Activated CD4-positive, alpha-beta T cell treated with anti-CD3 and anti-CD28 coated beads, Interleukin-2, amount 50 U/mL, for 16 hours (primary cell): Measurements from ENCODE around the gene IKBIP.
"Not testable (repeated sequence)": the region's sequence is repeated elsewhere in the genome, so short reads cannot be mapped to it uniquely, and the experiment has no call there.

ENCODE experiments used
- DNase-seq: peaks from one replicate; pipeline ENCODE4 v3.0.0-alpha.2; 2020

IKBIP gene, protein sequence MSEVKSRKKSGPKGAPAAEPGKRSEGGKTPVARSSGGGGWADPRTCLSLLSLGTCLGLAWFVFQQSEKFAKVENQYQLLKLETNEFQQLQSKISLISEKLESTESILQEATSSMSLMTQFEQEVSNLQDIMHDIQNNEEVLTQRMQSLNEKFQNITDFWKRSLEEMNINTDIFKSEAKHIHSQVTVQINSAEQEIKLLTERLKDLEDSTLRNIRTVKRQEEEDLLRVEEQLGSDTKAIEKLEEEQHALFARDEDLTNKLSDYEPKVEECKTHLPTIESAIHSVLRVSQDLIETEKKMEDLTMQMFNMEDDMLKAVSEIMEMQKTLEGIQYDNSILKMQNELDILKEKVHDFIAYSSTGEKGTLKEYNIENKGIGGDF

GRCh38 chr12:98644712-98645571 lies at the start of gene IKBIP, which contains the start of gene APAF1:
Gene IKBIP (minus strand): TSS chr12:98644788. CDS start chr12:98644701, 87 bp downstream.
Gene APAF1 (plus strand): TSS chr12:98645290. CDS start chr12:98648360, 3,070 bp downstream.
- DNase-seq: peak; percentile 97

GRCh38 chr12:98691351-98691750 lies 46.8 kb upstream of the IKBIP start:
- DNase-seq: no peak

GRCh38 chr12:98686603-98687002 lies 42.0 kb upstream of the IKBIP start:
- no peak for DNase-seq

- no peak for DNase-seq
These were observed 39.6 kb upstream of the IKBIP start for GRCh38 chr12:98684199-98684598.

DNA sequence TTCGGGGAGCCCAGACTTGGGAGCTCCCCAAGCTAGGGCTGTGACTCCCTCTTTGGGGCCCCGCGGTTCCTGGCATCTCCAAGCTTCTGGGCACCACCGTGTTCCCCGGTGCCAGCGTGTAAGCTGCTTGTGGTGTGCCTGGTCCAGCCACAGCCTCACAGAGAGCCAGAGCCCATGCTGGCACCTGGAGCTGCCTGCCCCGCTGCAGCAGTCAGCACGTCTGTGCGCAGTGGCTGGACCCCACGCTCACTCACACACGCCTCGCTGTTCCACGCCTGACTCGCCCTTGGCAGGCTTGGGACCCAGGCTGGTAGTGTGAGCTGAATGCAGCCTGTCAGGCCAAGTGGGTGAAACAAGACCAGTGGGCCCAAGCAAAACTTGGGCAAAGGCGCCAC lies 35.0 kb upstream of the IKBIP start:
- no peak for DNase-seq

DNA sequence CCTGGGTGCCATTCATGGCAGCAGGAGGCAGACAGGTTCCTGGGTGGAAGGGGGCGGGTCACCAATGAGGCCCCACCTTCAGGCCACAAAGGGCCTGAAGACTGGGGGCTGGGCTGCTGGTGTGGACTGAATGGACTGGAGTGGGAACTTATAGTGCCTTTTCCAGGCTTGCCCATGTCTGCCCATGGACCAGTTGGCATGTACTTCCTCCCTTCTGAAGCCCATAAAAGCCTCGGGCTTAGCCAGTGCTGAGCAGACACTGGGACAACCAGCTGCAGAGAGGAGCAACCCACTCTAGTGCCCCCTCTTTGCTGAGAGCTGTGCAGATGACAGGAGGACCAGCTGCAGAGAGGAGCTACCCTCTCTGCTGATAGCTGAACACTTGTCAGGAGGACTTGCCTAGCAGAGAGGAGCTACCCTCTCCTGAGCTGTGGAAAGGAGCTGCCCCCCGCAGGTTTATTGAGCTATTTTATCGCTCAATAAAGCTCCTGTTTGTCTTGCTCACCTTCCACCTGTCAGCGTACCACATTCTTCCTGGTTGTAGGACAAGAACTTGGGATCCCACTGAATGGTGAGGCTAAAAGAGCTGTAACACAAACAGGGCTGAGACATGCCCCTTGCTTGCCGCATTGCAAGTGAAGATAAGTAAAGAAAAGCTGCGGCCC lies 34.5 kb upstream of the IKBIP start:
- DNase-seq: no peak

- no peak for DNase-seq
These were observed 33.8 kb upstream of the IKBIP start for GRCh38 chr12:98678236-98678945.

DNA sequence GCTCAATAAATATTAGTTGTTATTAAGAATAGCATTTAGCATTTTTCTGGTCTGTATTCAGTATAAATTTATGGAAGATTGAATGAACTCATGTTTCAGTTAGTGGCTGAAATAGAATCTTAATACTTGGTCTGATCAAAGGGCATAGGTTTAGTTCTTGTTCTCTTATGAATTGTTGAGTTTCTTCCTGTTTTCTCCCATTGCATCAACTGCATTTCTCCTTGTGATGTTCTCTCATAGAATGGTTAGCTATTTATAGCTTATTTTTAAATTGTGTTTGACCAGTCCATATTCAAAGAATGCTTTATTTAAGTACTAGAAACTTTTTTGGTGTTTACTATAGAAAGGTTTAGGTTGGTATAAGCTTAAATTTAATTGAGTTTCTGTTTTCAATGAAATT lies 30.3 kb upstream of the IKBIP start:
- DNase-seq: no peak

DNA sequence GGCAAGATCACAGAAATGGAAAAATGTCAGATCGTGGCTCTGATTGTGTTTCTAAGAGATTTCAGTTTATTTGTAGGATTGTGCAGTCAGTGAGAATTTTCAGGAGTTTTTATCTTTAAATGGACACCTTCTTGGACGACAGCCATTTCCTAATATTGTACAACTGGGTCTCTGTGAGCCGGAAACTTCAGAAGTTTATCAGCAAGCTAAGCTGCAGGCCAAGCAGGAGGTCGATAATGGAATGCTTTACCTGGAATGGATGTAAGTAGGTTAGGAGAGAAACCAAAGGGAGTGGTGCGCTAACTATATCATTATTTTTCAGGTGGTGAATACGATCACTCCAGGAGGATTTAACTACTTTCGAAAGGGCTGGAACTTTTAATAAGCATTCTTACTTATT lies 26.9 kb upstream of the IKBIP start:
- no peak for DNase-seq

DNA sequence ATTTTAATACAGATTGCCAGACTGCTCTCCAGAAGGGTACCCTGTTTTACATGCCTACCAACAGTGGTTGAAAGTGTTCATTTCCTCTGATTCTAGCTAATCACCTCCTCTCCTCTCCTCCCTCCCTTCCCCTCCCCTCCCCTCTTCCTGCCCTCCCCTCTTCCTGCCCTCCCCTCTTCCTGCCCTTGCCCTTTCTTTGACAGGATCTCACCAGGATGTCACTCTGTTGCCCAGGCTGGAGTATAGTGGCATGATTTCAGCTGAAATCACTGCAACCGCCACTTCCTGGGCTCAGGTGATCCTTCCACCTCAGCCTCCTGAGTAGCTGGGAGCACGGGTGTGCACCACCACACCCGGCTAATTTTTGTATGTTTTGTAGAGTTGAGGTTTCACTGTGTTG lies 25.2 kb upstream of the IKBIP start:
- no peak for DNase-seq

DNA sequence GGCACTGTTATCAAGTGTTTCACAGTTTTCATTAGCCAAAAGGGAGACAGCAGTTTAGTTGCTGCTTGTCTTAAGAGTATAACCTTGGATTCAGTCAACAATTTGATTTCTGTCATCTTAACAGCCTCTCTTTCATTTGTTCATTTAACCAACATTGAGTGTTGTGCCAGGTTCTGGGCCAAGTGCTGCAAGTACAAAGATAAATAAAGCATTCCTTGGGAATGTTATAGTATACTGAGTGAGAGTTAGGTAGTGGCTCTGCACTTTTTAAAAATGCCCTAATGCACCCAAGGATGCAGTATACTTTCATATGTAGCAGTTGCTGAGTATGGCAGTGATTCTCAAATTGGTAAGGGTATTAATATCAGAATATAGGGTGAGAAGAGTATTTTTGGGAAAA lies 15.9 kb upstream of the IKBIP start:
- DNase-seq: no peak

DNA sequence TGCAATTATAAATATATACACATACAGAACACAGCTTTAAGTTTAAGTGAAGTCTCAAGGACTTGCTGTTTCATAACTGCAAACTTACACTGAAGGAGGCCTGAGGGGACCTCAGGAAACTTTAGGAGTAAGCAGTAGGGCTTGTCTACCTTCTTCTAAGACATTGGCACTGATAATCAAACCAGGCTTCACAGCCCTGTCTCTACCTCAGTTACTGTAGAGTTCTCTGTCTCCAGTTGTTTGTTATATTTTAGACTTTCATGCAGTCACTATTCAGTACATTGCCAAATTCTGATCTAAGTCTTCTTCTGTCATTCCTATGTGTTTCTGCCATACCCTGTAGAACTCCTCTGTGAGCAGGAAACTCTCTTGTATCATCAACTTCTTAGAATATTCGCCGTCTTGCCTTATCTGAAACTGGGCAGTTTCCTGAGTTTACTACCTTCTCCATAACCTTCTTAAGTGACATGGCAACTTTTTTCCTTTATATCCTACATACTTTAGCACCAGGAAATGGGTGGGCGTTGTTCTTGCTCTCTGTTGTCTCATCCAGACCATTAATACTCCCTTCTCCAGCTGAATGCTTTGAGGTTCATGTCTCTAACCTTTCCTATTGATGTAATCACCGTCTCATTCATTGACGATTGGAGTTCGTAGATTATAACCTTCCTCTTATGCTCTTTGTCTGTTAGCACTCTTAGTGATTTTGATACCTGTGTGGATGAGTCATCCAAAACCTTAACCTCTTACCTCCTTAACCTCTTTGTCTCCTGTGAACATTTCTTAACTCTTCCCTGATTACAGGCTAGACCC lies 11.9 kb upstream of the IKBIP start:
- peak; percentile 81 for DNase-seq

GRCh38 chr12:98653866-98654493 lies 9.4 kb upstream of the IKBIP start:
- peak; percentile 55 for DNase-seq

DNA sequence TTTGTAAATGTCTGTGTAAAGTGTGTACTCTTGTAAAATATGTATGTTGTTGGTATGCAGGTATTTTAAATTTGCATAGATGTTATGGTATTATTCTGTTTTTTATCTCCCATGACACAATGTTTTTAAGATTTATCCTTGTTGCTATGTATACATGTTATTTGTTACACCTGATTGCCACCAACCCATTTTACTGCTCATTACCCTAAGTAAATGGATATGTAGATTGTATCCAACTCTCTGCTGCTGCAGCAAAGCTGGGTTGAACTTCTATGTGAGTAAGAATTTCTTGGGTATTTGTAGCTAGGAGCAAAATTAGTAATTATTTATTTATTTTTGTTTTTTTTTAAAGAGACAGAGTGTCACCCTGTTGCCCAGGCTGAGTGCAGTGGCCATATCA lies 6.7 kb upstream of the IKBIP start:
- DNase-seq: no peak

- DNase-seq: no peak
These were observed 1.9 kb upstream of the IKBIP start for GRCh38 chr12:98646294-98647090.

DNA sequence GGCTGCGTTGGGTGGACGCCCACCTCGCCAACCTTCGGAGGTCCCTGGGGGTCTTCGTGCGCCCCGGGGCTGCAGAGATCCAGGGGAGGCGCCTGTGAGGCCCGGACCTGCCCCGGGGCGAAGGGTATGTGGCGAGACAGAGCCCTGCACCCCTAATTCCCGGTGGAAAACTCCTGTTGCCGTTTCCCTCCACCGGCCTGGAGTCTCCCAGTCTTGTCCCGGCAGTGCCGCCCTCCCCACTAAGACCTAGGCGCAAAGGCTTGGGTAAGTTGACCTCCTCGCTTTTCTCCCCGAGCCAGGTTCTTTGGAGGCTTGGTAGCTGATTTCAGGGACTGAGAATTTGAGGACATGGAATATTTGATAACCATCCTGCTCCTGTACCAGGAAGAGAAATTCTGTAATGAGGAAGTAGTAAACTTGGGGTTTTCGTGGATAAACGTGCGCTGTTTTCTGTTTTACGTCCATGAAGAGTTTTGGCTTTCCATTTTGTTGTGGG lies 1.0 kb upstream of the IKBIP start:
- no peak for DNase-seq

- DNase-seq: no peak
These were observed 216 bp downstream of the IKBIP start for GRCh38 chr12:98644433-98644711.

- DNase-seq: not testable (repeated sequence)
These were observed 1.8 kb downstream of the IKBIP start for GRCh38 chr12:98642801-98643200.

DNA sequence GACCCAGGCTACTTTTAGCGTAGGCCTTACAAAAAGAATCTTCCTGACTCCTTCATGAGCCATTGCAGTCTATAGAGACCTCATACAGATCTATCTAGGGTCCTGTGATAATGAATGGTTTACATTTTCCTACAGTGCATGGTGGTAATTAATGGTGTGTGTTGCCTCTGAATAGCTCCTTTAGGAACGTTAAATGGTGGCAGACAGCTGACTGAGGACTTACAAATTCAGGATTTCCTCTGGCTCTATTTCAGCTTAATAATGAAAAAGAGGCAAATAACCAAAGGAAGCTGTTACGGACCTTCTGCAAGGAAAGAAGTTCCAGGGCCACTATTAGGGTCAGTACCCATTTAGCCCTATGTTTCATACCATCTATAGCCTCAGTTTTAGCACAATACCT lies 5.1 kb downstream of the IKBIP start:
- DNase-seq: no peak

GRCh38 chr12:98638009-98638408 lies 6.6 kb downstream of the IKBIP start:
- DNase-seq: no peak

GRCh38 chr12:98637068-98637467 lies 7.5 kb downstream of the IKBIP start:
- DNase-seq: no peak
